ENCODE data around the gene TMED10. TPM values are rescaled to one million over a fixed set of nuclear protein-coding genes. Genes with fewer than 3 reads are reported as not detected.
A peak's percentile ranks its signal among the peaks of the same experiment; 100 is the strongest.

Gene TMED10
- total RNA-seq, 1 donor from 2014 or later: 220 TPM

- Mint-ChIP-seq H3K27me3 (ENCODE audit: insufficient read depth, low read depth) (peaks cover 4% of the 10 kb centered on the region), H3K27ac (no peak overlapping the region), H3K4me3 (no peak overlapping the region), H3K4me1 (peaks cover 15% of the 10 kb centered on the region), H3K36me3 (no peaks in the 10 kb centered on the region), H3K9me3 (no peaks in the 10 kb centered on the region)
- Histone ChIP-seq H3K4me3 (no peak overlapping the region), H4K20me1 (ENCODE audit: low read depth) (no peaks in the 10 kb centered on the region), H3K9ac (no peak overlapping the region), H3K79me2 (ENCODE audit: low read depth) (no peaks in the 10 kb centered on the region), H3K9me3 (ENCODE audit: low read depth) (no peaks in the 10 kb centered on the region), H3K4me1 (peaks cover 23% of the 10 kb centered on the region), H3K4me2 (no peak overlapping the region), H3K27ac (no peak overlapping the region), H3K36me3 (no peaks in the 10 kb centered on the region), H2AFZ (replicated peaks) (peak overlapping the region; percentile 75), H3F3A (ENCODE audit: low read depth) (peaks cover 23% of the 10 kb centered on the region), H3K27me3 (no peaks in the 10 kb centered on the region)
- TF ChIP-seq EZH2phosphoT487 (IDR thresholded peaks at IDR 0.05): no peak
- no peak for TF ChIP-seq EZH2 (IDR thresholded peaks at IDR 0.05)
- TF ChIP-seq CTCF (IDR thresholded peaks at IDR 0.05): no peak
- DNase-seq (ENCODE audit: low spot score): no peak
Measured at GRCh38 chr14:75222208-75222701, 45.8 kb upstream of the TMED10 start.

DNA sequence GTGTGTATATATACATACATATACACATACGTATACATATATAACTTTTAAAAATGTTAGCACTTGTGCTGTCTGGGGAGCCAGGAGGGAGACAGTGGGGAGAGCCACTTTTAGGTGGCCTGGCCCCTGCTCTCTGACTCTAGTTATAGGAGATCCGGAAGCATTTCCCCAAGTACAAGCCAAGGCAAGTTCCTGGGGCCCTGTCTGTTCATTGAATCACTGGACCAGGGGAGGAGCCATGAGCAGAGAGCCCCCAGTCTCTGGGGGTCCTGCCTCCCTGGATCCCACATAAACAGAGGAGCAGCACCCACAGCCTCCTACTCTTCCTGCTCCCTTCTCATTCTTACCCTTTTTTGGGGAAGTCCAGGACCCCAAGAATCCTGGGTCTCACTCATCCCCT, 45.4 kb upstream of the TMED10 start:
- TF ChIP-seq CTCF (IDR thresholded peaks at IDR 0.05): no peak
- no peak for TF ChIP-seq EZH2 (IDR thresholded peaks at IDR 0.05)
- TF ChIP-seq EZH2phosphoT487 (IDR thresholded peaks at IDR 0.05): no peak
- H3K27ac Mint-ChIP-seq: no peak overlapping the region
- Histone ChIP-seq H3K4me3 (no peak overlapping the region), H3F3A (ENCODE audit: low read depth) (peaks cover 23% of the 10 kb centered on the region), H3K27ac (no peak overlapping the region), H3K36me3 (no peaks in the 10 kb centered on the region), H3K9ac (no peak overlapping the region), H2AFZ (replicated peaks) (peak overlapping the region; percentile 75), H3K27me3 (no peaks in the 10 kb centered on the region), H3K4me1 (peaks cover 23% of the 10 kb centered on the region), H3K4me2 (no peak overlapping the region), H4K20me1 (ENCODE audit: low read depth) (no peaks in the 10 kb centered on the region), H3K79me2 (ENCODE audit: low read depth) (no peaks in the 10 kb centered on the region), H3K9me3 (ENCODE audit: low read depth) (no peaks in the 10 kb centered on the region)
- DNase-seq (ENCODE audit: low spot score): no peak
- peaks cover 15% of the 10 kb centered on the region for H3K4me1 Mint-ChIP-seq
- no peak overlapping the region for H3K4me3 Mint-ChIP-seq
- H3K9me3 Mint-ChIP-seq: no peaks in the 10 kb centered on the region
- peaks cover 4% of the 10 kb centered on the region for H3K27me3 Mint-ChIP-seq (ENCODE audit: insufficient read depth, low read depth)
- H3K36me3 Mint-ChIP-seq: no peaks in the 10 kb centered on the region

DNA sequence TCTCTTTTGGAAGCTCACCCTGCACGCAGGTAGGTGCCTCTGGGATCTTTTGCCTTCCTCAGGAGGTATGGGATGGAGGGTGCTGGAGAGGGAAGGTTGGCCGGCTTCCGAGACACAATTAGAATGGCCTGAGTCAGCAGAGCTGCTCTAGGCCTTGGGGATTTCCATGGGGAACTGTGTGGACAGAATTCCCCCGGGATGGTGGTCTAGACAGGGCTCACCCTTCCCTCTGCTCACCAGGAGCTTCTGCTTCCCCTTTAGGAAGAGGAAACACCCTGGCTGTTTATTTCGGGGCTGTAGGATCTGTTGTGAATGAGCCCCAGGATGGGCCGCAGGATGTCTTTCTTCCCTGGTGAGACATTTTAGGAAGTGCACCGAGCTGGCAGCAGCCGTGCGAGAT, 43.7 kb upstream of the TMED10 start:
- no peaks in the 10 kb centered on the region for H3K36me3 ChIP-seq
- no peak overlapping the region for H3K4me2 ChIP-seq
- H3F3A ChIP-seq (ENCODE audit: low read depth): peaks cover 23% of the 10 kb centered on the region
- Mint-ChIP-seq H3K4me3 (no peak overlapping the region), H3K36me3 (no peaks in the 10 kb centered on the region), H3K27me3 (ENCODE audit: insufficient read depth, low read depth) (peaks cover 4% of the 10 kb centered on the region), H3K4me1 (peaks cover 15% of the 10 kb centered on the region), H3K27ac (no peak overlapping the region), H3K9me3 (no peaks in the 10 kb centered on the region)
- DNase-seq (ENCODE audit: low spot score): no peak
- H4K20me1 ChIP-seq (ENCODE audit: low read depth): no peaks in the 10 kb centered on the region
- no peak overlapping the region for H3K4me3 ChIP-seq
- TF ChIP-seq EZH2phosphoT487 (IDR thresholded peaks at IDR 0.05): no peak
- no peak for TF ChIP-seq EZH2 (IDR thresholded peaks at IDR 0.05)
- no peak for TF ChIP-seq CTCF (IDR thresholded peaks at IDR 0.05)
- H3K27me3 ChIP-seq: no peaks in the 10 kb centered on the region
- H3K9me3 ChIP-seq (ENCODE audit: low read depth): no peaks in the 10 kb centered on the region
- H3K79me2 ChIP-seq (ENCODE audit: low read depth): no peaks in the 10 kb centered on the region
- H2AFZ ChIP-seq (replicated peaks): peak overlapping the region; percentile 50
- H3K9ac ChIP-seq: no peak overlapping the region
- no peak overlapping the region for H3K27ac ChIP-seq
- peaks cover 23% of the 10 kb centered on the region for H3K4me1 ChIP-seq

Data from neural progenitor cell (in vitro differentiated cells).